Thymus (tissue), 11 donors: ENCODE results near the gene IRF2. TPM values are rescaled to one million over a fixed set of nuclear protein-coding genes. Genes with fewer than 3 reads are reported as not detected.

Experiments
- DNase-seq, 9 donors: peaks; one replicate each; pipeline ENCODE4 v3.0.0-alpha.2; 2013; ENCODE audit warnings: low spot score in 9 of 9, low read depth in 6 of 9, missing footprints in 1 of 9
- H3K27ac ChIP-seq, 2 donors: one replicate each; pipeline ENCODE4 v1.5.1; 2013; ENCODE audit warnings: control low read depth in 1 of 2, low read depth in 1 of 2, low read length in 1 of 2, mild to moderate bottlenecking in 1 of 2, moderate library complexity in 1 of 2
- H3K27me3 ChIP-seq, 2 donors: one replicate each; pipeline ENCODE4 v1.5.1; 2013; ENCODE audit warnings: low read length in 1 of 2; ENCODE audit not compliant: control insufficient read depth in 2 of 2, insufficient read depth in 1 of 2
- H3K36me3 ChIP-seq, 2 donors: one replicate each; pipeline ENCODE4 v1.5.1; 2013; ENCODE audit warnings: low read length in 1 of 2, mild to moderate bottlenecking in 1 of 2, moderate library complexity in 1 of 2; ENCODE audit not compliant: control insufficient read depth in 2 of 2, insufficient read depth in 2 of 2
- H3K4me1 ChIP-seq, 2 donors: one replicate each; pipeline ENCODE4 v1.5.1; 2013; ENCODE audit warnings: low read length in 2 of 2; ENCODE audit not compliant: control insufficient read depth in 2 of 2, insufficient read depth in 2 of 2
- H3K4me3 ChIP-seq, 2 donors: one replicate each; pipeline ENCODE4 v1.5.1; 2013; ENCODE audit warnings: low read length in 2 of 2, control low read depth in 1 of 2, mild to moderate bottlenecking in 1 of 2
- H3K9me3 ChIP-seq, 2 donors: one replicate each; pipeline ENCODE4 v1.5.1; 2013; ENCODE audit warnings: low read length in 1 of 2, mild to moderate bottlenecking in 1 of 2; ENCODE audit not compliant: control insufficient read depth in 2 of 2, insufficient read depth in 1 of 2
- WGBS: extraction: QIAGEN DNeasy Blood & Tissue Kit; methylation state at CpG from one replicate; pipeline ENCODE4 v1.1.7; 2013; 5-methylcytosine and 5-hydroxymethylcytosine counted together
- polyA plus RNA-seq: library from polyadenylated mRNA; stranded (reverse); fragments of 200-250 nt; gene quantifications from one replicate; pipeline ENCODE4 v1.2.3, GENCODE V29; 2013
- total RNA-seq: library from RNA; stranded (reverse); fragments of 120-200 nt; gene quantifications from one replicate; pipeline ENCODE4 v1.2.4, GENCODE V29; 2013
- donor health status: healthy.

The IRF2 gene
- total and polyA plus RNA-seq, 2 donors = 39.2 to 42.2 TPM

GRCh38 chr4:184432127-184432922 is 42.0 kb downstream of the IRF2 start:
- DNase-seq = no peak
- H3K27ac ChIP-seq = no peak overlapping the region
- H3K27me3 ChIP-seq = no peaks in the 10 kb centered on the region
- no peaks in the 10 kb centered on the region for H3K9me3 ChIP-seq
- H3K4me1 ChIP-seq = peaks cover 0 to 2% of the 10 kb centered on the region in 2 donors
- peaks cover 11 to 21% of the 10 kb centered on the region in 2 donors for H3K36me3 ChIP-seq
- 95% methylated on average over 16 of the region's 16 CpGs for WGBS
- H3K4me3 ChIP-seq = no peak overlapping the region

GRCh38 chr4:184430163-184430562 is 44.2 kb downstream of the IRF2 start:
- WGBS = 97% methylated on average over 6 of the region's 6 CpGs
- Histone ChIP-seq H3K27me3 (no peaks in the 10 kb centered on the region), H3K27ac (no peak overlapping the region), H3K9me3 (no peaks in the 10 kb centered on the region), H3K36me3 (peaks cover 21 to 39% of the 10 kb centered on the region in 2 donors), H3K4me3 (no peak overlapping the region), H3K4me1 (peaks cover 0 to 7% of the 10 kb centered on the region in 2 donors)
- no peak for DNase-seq

- Histone ChIP-seq H3K27ac (no peak overlapping the region), H3K36me3 (peaks cover 24 to 38% of the 10 kb centered on the region in 2 donors), H3K4me1 (peaks cover 0 to 7% of the 10 kb centered on the region in 2 donors)
Observed at GRCh38 chr4:184428787-184429186, 45.6 kb downstream of the IRF2 start.

GRCh38 chr4:184427687-184428086 is 46.7 kb downstream of the IRF2 start:
- Histone ChIP-seq H3K27me3 (no peaks in the 10 kb centered on the region), H3K27ac (no peak overlapping the region), H3K4me3 (no peak overlapping the region), H3K36me3 (peaks cover 32 to 45% of the 10 kb centered on the region in 2 donors), H3K9me3 (no peaks in the 10 kb centered on the region), H3K4me1 (peaks cover 0 to 7% of the 10 kb centered on the region in 2 donors)
- WGBS = 83% methylated on average over 1 of the region's 1 CpG
- DNase-seq = no peak

More at GRCh38 chr4:184428787-184429186, 45.6 kb downstream of the IRF2 start:
- Histone ChIP-seq H3K9me3 (no peaks in the 10 kb centered on the region), H3K27me3 (no peaks in the 10 kb centered on the region), H3K4me3 (no peak overlapping the region)
- no peak for DNase-seq
- WGBS = 99% methylated on average over 12 of the region's 12 CpGs

- H3K4me1 ChIP-seq = peaks cover 0 to 7% of the 10 kb centered on the region in 2 donors
- 98% methylated on average over 3 of the region's 3 CpGs for WGBS
- H3K4me3 ChIP-seq = no peak overlapping the region
- peaks cover 34 to 48% of the 10 kb centered on the region in 2 donors for H3K36me3 ChIP-seq
- no peak for DNase-seq
- no peaks in the 10 kb centered on the region for H3K9me3 ChIP-seq
- no peak overlapping the region for H3K27ac ChIP-seq
- no peaks in the 10 kb centered on the region for H3K27me3 ChIP-seq
Observed at GRCh38 chr4:184427093-184427492, 47.3 kb downstream of the IRF2 start.

GRCh38 chr4:184424993-184425758 is 49.2 kb downstream of the IRF2 start:
- H3K36me3 ChIP-seq = peaks cover 34 to 48% of the 10 kb centered on the region in 2 donors
- 97% methylated on average over 17 of the region's 17 CpGs for WGBS
- no peak for DNase-seq
- no peaks in the 10 kb centered on the region for H3K27me3 ChIP-seq
- H3K4me3 ChIP-seq = no peak overlapping the region
- H3K9me3 ChIP-seq = no peaks in the 10 kb centered on the region
- H3K27ac ChIP-seq = no peak overlapping the region
- peaks cover 0 to 15% of the 10 kb centered on the region in 2 donors for H3K4me1 ChIP-seq

GRCh38 chr4:184424279-184424678 is 50.1 kb downstream of the IRF2 start:
- over 99% methylated on average over 3 of the region's 3 CpGs for WGBS
- Histone ChIP-seq H3K4me1 (peaks cover 0 to 15% of the 10 kb centered on the region in 2 donors), H3K36me3 (peaks cover 34 to 53% of the 10 kb centered on the region in 2 donors), H3K9me3 (no peaks in the 10 kb centered on the region), H3K4me3 (no peak overlapping the region), H3K27ac (no peak overlapping the region), H3K27me3 (no peaks in the 10 kb centered on the region)
- DNase-seq = no peak

- peaks cover 31 to 54% of the 10 kb centered on the region in 2 donors for H3K36me3 ChIP-seq
- no peak for DNase-seq
- peaks cover 0 to 15% of the 10 kb centered on the region in 2 donors for H3K4me1 ChIP-seq
- H3K9me3 ChIP-seq = no peaks in the 10 kb centered on the region
- H3K27me3 ChIP-seq = no peaks in the 10 kb centered on the region
- no peak overlapping the region for H3K4me3 ChIP-seq
- no peak overlapping the region for H3K27ac ChIP-seq
- 88% methylated on average over 13 of the region's 13 CpGs for WGBS
Observed at GRCh38 chr4:184423003-184423686, 51.2 kb downstream of the IRF2 start.
